ENCODE data around the gene SLC25A11. TPM values are rescaled to one million over a fixed set of nuclear protein-coding genes. Genes with fewer than 3 reads are reported as not detected.

Gene SLC25A11
- total and polyA plus RNA-seq, 8 donors: 25.2 to 73.5 (median 42.1) TPM

DNA sequence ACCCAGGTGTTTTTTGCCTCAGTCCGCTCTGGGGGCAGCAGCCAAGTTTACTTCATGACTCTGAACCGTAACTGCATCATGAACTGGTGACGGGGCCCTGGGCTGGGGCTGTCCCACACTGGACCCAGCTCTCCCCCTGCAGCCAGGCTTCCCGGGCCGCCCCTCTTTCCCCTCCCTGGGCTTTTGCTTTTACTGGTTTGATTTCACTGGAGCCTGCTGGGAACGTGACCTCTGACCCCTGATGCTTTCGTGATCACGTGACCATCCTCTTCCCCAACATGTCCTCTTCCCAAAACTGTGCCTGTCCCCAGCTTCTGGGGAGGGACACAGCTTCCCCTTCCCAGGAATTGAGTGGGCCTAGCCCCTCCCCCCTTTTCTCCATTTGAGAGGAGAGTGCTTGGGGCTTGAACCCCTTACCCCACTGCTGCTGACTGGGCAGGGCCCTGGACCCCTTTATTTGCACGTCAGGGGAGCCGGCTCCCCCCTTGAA lies 42.6 kb downstream of the SLC25A11 start:
- intact Hi-C loops (cut with DNase I; ENCODE audit: low total_unique reads): loop anchor here (10.0 kb wide), 1 partner anchor 162 kb away; the partner anchor contains the start of genes CXCL16, MED11 and ZMYND15
- Histone ChIP-seq H3K27me3 (peaks cover 0 to 36% (median 0%) of the 10 kb centered on the region in 3 donors), H3K4me1 (peaks cover 20 to 39% (median 31%) of the 10 kb centered on the region in 4 donors), H3K27ac (no peak overlapping the region), H3K4me3 (no peak overlapping the region), H3K36me3 (peaks cover 46 to 55% (median 54%) of the 10 kb centered on the region in 4 donors), H3K9me3 (no peaks in the 10 kb centered on the region)
- TF ChIP-seq EP300 (IDR thresholded peaks at IDR 0.05): no peak
- 76 to 80% (median 78%) methylated on average over 10 of the region's 10 CpGs for WGBS, 5 donors
- no peak for DNase-seq

DNA sequence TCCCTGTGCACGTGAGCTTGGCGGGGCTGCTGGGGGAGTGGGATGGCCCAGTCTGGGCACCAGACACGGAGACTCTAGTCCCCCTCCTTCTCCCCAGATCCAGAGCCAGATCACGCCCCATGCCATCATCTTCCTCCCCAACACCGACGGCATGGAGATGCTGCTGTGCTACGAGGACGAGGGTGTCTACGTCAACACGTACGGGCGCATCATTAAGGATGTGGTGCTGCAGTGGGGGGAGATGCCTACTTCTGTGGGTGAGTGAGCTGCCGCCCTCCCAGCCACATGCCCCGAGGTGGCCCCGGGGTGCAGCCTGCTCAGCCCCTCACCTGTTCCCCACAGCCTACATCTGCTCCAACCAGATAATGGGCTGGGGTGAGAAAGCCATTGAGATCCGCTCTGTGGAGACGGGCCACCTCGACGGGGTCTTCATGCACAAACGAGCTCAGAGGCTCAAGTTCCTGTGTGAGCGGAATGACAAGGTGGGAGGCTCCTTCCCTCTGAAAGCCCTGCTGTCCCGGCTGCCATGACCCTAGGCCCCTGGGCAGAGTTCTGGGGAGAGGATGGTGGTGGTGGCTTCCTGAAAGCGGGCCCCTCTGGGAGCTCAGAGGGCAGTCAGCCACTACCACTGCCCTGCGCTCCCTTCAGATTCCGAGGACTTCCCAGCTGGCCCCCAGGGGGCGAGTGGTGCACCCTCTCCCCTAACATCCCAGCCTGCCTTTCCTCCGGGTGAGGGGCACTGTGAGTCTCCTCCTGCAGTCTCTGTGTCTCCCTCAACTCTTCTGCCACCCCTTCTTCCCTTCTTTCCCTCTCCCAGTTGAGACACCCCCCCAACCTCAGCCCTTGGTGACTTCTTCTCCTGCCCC lies 43.3 kb downstream of the SLC25A11 start:
- peaks cover 53 to 62% (median 60%) of the 10 kb centered on the region in 4 donors for H3K36me3 ChIP-seq
- no peak overlapping the region for H3K4me3 ChIP-seq
- no peak for DNase-seq
- no peaks in the 10 kb centered on the region for H3K9me3 ChIP-seq
- H3K27me3 ChIP-seq: peaks cover 0 to 33% (median 0%) of the 10 kb centered on the region in 3 donors
- peaks cover 20 to 34% (median 28%) of the 10 kb centered on the region in 4 donors for H3K4me1 ChIP-seq
- WGBS, 5 donors: 88 to 92% (median 90%) methylated on average over 24 to 27 of the region's 27 CpGs
- TF ChIP-seq EP300 (IDR thresholded peaks at IDR 0.05) (no peak), CTCF (IDR thresholded peaks at IDR 0.05) (no peak), POLR2AphosphoS5 (IDR thresholded peaks at IDR 0.05) (no peak), POLR2A (IDR thresholded peaks at IDR 0.05) (no peak)
- H3K27ac ChIP-seq: no peak overlapping the region
- intact Hi-C loops (cut with DNase I; ENCODE audit: low total_unique reads): loop anchor here (10.0 kb wide), 1 partner anchor 162 kb away; the partner anchor contains the start of genes CXCL16, MED11 and ZMYND15

GRCh38 chr17:4895657-4896331 lies 44.1 kb downstream of the SLC25A11 start:
- no peak for DNase-seq
- Histone ChIP-seq H3K27me3 (peaks cover 0 to 25% (median 0%) of the 10 kb centered on the region in 3 donors), H3K9me3 (no peaks in the 10 kb centered on the region), H3K27ac (no peak overlapping the region), H3K4me3 (no peak overlapping the region), H3K4me1 (peaks cover 16 to 26% (median 25%) of the 10 kb centered on the region in 4 donors), H3K36me3 (peaks cover 61 to 69% (median 68%) of the 10 kb centered on the region in 4 donors)
- intact Hi-C loops (cut with DNase I; ENCODE audit: low total_unique reads): loop anchor here (10.0 kb wide), 1 partner anchor 161 kb away; the partner anchor contains the start of genes CXCL16, MED11 and ZMYND15
- 77 to 81% (median 78%) methylated on average over 26 to 27 of the region's 27 CpGs for WGBS, 5 donors
- no peak for TF ChIP-seq CTCF (IDR thresholded peaks at IDR 0.05)
- TF ChIP-seq POLR2A (IDR thresholded peaks at IDR 0.05): no peak
- TF ChIP-seq EP300 (IDR thresholded peaks at IDR 0.05): no peak
- TF ChIP-seq POLR2AphosphoS5 (IDR thresholded peaks at IDR 0.05): no peak

- Histone ChIP-seq H3K4me3 (no peak overlapping the region), H3K9me3 (no peaks in the 10 kb centered on the region), H3K27ac (no peak overlapping the region), H3K4me1 (peaks cover 9 to 20% (median 18%) of the 10 kb centered on the region in 4 donors), H3K36me3 (peaks cover 67 to 76% (median 75%) of the 10 kb centered on the region in 4 donors), H3K27me3 (peaks cover 0 to 19% (median 0%) of the 10 kb centered on the region in 3 donors)
- intact Hi-C loops (cut with DNase I; ENCODE audit: low total_unique reads): loop anchor here (10.0 kb wide), 1 partner anchor 160 kb away; the partner anchor contains the start of genes CXCL16, MED11 and ZMYND15
- no peak for DNase-seq
- TF ChIP-seq EP300 (IDR thresholded peaks at IDR 0.05): no peak
- TF ChIP-seq POLR2AphosphoS5 (IDR thresholded peaks at IDR 0.05): no peak
- TF ChIP-seq POLR2A (IDR thresholded peaks at IDR 0.05): no peak
- no peak for TF ChIP-seq CTCF (IDR thresholded peaks at IDR 0.05)
- 93 to 100% (median 95%) methylated on average over 5 to 13 of the region's 13 CpGs for WGBS, 5 donors
Observed at GRCh38 chr17:4895121-4895520, 44.7 kb downstream of the SLC25A11 start.

All from stomach (tissue), 9 donors.